HG03354 (cell line): Measurements from ENCODE around the gene ATOSB.
"Not testable (repeated sequence)": the region's sequence is repeated elsewhere in the genome, so short reads cannot be mapped to it uniquely, and the experiment has no call there.

ENCODE experiments used
- ATAC-seq: cut with Tn5 transposase; IDR thresholded peaks from one replicate; pipeline ENCODE4 v1.9.1; 2021; ENCODE audit warnings: mild to moderate bottlenecking; ENCODE audit not compliant: unreplicated experiment, poor library complexity, severe bottlenecking

ATOSB gene, protein sequence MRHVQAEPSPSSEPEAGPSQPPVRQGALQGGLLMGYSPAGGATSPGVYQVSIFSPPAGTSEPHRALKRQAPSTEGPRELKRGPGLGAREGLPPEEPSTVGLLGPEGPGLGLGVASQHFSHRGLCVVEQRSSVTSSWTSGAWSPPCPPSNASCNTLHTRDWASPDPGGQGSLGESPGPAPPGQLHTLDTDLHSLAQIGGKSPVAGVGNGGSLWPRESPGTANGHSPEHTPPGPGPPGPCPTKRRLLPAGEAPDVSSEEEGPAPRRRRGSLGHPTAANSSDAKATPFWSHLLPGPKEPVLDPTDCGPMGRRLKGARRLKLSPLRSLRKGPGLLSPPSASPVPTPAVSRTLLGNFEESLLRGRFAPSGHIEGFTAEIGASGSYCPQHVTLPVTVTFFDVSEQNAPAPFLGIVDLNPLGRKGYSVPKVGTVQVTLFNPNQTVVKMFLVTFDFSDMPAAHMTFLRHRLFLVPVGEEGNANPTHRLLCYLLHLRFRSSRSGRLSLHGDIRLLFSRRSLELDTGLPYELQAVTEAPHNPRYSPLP

DNA sequence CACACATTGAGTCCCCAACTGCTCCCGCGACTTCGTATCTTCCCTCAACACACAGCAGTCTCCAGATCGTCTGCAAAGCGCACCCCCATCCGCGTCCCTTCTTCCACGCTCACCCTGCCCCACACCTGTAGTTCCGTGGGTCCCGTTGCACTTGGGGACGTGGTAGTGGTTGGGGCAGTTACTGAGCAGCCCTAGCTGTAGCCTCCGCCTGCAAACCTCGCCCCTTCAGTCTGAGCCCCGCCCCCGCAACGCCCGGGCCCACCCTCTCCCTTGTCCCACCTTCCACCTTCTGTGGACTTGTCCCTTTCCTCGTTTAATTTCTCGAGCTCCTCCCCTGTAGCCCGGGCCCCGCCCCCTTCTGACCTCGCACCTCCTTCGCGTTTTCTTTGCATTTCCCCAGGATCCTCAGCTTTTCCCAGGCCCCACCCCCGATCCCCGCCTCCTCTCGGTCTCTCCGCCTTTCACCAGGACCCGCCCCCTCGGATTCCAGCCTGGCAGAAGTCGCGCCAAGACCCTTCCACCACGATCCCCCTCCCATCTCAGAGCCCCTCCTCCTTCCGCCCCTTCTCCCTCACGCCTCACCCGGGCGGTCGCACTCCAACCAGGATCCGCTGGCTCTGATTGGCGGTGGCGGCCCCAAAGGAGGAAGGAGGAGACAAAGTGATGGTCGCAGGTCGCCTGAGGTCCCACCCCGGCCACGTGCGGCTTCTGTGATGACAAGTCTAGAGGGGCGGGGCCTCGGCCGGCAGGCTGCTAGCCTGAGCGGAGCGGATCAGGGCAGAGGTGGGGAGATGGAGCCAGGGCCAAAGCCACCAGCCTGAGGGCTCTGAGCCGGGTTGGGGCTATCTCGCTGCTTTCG, at the start of gene ATOSB:
TSS of gene ATOSB (minus strand) at position 183 of the 859 bp plus-strand sequence. CDS start 7,588 bp downstream, outside the sequence.
- peak; percentile 67 for ATAC-seq

DNA sequence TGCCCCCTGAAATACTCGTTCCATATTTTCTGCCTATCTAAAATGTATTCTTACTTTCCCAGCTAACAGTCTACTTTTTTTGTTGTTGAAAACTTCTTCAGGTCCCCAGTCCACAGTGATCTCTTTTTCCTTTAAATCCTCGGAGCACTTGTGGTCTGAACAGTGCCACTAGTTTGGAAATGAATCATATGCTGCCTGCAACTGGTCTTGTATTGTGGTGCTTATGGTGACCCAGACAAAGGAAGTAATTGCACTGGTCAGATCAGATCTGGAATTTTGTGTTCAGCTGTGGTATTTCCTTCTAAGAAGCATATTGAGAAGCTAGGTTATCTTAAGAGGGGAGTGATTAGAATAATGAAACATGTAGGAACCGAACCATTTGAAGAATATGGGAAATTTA, 49.0 kb upstream of the ATOSB start:
- ATAC-seq = no peak

DNA sequence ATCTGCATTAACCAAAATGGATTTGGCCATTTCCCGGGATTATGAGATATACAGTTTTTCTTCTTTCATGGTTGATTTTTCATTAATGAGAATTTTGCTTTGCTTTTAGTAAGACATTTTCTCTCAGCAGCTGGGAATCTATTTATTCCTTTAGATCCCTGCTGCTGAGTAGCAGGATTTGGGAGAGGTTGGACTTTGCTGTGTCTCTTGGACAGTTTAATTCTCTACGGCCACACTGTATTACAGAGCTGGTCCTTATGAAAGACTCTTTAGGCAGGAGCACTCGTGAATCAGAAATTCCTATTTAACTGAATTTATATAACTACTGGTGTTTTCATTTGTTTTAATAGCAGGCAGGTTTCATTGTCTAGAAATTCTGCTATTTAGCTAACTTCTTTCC, 47.8 kb upstream of the ATOSB start:
- no peak for ATAC-seq

DNA sequence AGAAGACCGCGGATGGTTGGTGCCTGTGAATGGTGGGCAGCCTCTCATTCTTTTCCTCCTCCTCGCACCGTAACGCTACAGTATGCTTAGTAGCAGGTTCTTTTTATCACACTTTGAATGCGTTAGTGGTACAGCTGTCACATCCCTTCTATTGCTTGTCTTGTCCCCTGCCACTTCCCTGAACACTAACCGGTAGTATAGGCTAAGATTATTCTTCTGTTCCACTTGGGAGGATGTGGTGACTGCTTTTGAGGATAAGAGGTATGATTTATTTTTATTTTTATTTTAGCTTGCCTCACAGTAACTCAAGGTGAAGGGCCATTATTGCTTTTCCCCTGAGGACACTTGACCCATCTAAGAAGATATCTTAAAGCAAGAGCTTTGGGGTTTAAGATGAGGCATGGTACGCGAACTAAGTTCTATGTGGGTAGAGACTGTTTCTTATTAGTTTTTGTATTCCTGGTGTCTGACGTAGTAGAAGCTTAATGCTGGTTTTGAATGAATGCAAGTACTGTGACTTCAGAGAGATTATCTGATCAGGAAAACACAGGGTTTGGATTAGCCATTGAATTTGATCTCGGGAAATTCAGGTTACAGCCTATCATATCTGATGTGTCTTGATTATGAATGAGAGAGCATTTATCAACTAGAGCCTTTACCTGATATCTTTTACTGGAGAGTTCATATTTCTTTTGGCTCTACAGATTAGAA, 47.1 kb upstream of the ATOSB start:
- ATAC-seq = no peak

DNA sequence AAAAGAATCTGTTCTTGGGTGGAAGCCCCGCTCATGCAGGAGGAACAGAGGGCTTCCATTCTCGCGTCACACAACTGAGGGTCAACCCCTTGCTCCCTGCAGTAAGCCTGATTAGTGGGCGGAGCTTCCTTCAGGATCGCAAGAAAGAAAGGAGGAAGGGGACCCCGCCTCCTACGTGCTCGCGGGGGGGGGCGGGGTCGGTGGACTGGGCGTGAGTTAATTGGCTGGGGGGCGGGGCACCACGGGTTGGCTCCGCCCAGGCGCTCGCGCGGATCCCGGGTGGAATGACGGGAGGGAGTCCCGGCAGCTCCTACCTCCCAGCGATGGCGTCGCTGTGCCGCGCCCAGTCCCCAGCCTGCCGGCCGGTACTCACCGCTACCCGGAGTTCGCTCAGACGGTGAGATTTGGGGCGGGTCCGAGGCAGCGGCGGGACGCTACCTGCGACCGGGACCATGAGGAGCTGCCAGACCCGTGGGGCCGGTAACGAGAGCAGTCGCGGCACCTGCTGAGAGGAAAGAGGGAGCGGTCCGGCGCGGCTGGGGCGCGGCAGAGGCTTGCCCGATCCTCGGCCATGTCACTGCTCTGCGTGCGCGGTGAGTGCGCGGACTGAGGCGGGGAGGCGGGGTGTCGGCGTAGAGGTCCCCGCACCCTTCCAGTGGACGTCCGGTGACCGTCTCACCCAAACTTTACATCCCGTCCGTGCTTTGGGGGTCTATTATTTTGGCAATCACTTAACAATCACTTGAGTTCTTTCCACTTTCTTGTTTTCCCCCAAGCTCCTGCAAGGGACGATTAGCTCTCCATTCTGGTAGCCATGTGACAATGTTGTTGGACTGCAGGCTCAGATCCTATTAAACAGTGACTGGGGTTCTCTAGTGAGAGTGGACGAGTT, 46.3 kb upstream of the ATOSB start, which contains the start of gene UNC13B:
TSS of gene UNC13B (plus strand) at position 297 of the 892 bp plus-strand sequence. CDS start at position 572, 275 bp downstream.
- peak; percentile 67 for ATAC-seq

DNA sequence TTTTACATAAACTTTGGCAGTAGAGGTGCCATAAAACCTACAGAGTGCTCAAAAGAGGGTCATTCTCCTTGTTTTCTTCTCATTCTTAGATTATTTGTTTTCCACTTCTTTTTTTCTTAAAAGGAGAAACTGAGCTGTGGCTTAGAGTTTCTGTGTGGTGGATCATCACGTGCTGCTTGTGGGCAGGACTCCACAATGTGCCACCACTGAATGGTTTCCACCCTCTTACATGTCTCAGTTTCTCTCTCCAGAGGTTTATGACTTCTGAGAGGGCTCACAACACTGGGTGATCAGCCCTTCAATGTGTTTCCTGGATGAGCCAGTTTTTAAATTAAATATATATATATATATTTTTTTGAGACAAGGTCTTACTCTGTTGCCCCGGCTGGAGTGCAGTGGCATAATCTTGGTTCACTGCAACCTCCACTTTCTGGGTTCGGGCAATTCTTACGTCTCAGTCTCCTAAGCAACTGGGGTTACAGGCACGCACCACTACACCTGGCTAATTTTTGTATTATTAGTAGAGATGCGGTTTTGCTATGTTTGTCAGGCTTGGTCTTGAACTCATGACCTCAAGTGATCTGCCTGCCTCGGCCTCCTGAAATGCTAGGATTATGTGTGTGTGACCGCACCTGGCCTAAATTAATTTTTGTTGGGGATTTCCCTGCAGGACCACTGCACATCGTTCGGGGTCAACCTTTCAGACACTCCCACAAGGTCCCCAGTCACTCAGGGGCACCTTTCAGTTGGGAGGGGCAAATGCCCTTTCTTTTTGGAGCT, 43.0 kb upstream of the ATOSB start:
- ATAC-seq = no peak

DNA sequence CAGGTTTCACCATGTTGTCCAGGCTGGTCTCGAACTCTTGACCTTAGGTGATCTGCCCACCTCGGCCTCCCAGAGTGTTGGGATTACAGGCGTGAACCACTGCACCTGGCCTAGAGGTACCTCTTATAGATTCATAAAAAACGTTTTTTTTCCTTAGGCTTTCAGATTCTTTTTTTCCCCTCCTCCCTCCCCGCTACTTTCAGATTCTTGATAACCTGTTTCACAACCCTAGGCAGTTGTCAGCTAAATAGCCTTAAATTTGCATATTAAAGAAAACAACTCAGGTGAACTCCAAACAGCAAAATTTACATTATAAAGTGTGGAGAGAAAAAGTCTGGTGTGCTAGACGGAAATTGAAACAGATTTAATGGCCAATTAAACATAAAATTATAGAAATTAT, 42.2 kb upstream of the ATOSB start:
- ATAC-seq = not testable (repeated sequence)

DNA sequence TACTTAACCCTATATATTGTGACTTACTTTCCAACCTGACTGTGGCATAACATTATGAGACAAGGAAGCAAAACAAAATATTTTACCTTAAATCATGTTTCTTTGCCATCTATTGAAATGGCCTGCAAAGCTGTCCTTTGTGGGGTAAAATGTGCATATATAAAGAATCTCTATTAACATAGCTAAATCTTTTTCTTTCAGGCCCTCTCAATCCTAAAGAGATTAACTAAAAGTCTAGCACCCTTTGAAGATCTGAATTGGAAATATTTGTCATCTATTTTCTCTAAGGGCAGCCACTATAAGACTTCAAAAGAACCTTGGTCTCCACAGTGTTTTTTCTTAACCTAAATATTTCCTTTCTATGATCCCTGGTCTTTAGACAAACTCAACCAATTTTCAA, 41.1 kb upstream of the ATOSB start:
- no peak for ATAC-seq

DNA sequence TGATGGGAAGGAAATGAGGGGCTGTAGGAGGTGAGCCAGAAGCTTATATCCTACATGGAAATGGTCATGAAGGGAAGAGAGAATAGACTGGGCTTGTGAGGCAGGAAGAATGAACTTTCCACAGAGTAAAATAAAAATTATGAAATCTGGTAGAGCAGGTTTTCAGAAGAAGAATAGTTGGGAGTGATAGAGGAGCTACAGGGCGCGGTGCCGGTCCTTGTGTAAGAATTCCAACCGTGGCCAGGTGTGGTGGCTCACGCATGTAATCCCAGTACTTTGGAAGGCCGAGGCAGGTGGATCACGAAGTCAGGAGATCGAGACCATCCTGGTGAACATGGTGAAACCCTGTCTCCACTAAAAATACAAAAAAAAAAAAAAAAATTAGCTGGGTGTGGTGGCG, 37.3 kb upstream of the ATOSB start:
- ATAC-seq = no peak

DNA sequence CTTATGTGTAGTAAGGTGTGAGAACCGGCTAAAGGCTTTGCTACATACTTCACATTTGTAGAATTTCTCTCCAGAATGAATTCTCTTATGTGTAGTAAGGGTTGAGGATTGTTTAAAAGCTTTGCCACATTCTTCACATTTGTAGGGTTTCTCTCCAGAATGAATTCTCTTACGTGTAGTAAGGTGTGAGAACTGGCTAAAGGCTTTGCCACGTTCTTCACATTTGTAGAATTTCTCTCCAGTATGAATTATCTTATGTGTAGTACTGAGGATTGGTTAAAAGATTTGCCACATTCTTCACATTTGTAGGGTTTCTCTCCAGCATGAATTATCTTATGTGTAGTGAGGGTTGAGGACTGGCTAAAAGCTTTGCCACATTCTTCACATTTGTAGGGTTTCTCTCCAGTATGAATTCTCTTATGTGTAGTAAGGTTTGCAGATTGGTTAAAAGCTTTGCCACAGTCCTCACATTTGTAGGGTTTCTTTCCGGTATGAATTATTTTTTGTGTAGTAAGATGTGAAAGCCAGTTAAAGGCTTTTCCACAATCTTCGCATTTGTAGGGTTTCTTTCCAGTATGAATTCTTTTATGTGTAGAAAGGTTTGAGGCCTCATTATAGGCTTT, 32.4 kb upstream of the ATOSB start:
- not testable (repeated sequence) for ATAC-seq

DNA sequence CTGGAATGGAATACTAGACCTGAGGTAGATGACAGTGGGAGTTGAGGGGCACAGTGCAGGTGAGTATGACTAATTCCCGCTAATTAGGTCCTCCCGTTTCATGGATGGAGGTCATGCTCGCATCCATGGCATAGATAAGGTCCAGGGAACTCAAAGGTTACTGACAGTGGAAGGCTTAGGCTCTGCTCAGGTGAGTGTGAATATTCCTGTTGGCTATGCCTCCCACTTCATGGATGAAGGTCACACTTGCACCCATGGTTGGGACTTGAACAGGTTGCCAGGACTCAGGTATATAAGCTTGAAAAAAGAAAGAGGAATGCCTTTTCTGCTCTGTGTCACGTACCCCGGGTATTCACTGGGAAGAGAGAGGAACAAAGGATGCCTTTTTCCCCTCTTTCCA, 26.4 kb upstream of the ATOSB start:
- no peak for ATAC-seq

DNA sequence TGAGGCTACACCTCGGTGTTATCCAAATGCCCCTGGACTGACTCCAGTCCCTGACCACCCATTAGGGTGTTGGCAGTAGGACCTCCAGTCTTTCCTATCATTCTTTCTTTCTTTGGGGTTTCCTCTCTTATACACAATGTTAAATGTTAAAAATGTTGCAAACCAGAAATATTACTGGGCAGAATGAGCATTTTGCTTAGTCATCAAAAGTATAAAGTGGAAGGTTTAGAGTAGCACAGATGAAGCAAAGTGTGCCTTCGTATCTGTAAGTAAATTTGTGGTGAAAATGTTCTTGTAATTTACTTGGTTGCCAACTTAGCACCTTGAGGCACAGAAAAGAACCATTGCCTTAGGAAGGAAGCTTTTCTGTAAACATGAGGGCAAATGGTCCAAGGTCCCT, 24.4 kb upstream of the ATOSB start:
- no peak for ATAC-seq

DNA sequence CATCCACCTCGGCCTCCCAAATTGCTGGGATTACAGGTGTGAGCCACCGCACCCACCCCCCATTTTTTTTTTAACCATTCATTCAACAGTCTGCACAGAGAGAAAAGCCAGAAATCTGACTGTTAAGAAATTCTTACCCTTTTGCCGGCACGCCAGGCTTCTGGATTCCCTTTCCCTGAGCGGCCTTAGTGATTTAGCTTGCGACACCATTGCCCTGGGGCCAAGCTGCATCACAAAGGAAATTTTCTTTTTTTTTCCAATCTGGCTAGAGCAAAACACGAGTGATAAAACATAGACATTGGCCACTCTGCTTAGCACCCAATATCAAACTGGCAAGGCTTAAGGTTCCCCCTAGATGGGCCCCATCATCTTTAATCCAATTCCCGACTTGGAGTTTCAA, 21.2 kb upstream of the ATOSB start:
- no peak for ATAC-seq

DNA sequence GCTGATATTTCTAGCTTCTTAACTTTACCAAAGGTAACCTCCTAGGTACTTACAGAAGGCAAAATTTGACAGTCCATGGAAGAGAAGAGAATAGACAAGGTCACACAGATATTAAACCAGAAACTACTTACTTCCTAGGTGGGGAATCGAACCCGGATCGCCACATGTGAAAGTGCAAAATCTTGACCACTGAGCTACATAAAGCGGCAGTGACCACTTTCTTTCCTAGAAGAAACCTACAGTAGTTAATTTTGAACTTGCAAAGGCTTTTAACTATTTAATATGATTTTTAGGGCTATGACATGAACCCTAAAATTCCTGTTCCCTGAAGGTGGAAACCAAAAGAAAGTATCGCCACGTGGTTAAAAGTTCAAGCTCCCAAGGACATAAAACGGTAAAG, 20.3 kb upstream of the ATOSB start:
- no peak for ATAC-seq

DNA sequence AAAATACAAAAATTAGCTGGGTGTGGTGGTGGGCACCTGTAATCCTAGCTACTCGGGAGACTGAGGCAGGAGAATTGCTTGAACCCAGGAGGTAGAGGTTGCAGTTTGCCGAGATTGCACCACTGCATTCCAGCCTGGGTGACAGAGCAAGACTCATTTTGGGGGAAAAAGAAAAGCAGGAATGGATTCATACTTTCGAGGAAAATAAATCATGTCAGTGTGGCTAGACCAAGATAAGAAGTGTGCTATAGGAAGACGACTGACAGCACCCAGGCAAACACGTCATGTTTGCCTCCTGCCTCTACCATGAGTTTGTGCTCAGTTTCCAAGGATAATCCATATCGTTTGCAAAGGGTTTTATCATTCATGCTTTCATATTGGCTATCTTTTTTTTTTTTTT, 19.3 kb upstream of the ATOSB start:
- ATAC-seq = no peak

DNA sequence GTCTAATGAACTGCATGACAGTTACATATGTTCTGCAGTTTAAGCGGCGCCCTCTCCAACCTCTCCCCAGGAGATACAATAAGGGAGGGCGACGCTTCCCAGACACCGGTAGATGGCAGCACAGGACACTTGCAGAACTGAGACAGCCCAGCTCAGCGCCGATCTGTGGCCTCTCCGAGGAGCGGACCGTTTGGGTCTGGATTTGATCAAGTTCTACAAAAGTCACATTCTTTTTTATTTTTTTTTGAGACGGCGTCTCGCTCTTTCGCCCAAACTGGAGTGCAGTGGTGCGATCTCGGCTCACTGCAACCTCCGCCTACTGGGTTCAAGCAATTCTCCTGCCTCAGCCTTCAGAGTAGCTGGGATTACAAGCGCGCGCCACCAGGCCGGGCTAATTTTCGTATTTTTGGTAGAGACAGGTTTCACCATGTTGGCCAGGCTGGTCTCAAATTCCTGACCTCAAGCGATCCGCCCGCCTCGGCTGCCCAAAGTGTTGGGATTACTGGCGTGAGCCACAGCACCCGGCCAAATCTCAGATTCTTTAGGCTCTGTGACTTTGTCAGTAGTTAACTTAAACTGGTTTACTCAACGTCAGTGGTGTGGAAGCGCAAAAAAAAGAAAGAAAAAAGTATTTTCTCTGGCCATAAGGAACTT, 1.4 kb upstream of the ATOSB start:
- ATAC-seq = peak; percentile 57

DNA sequence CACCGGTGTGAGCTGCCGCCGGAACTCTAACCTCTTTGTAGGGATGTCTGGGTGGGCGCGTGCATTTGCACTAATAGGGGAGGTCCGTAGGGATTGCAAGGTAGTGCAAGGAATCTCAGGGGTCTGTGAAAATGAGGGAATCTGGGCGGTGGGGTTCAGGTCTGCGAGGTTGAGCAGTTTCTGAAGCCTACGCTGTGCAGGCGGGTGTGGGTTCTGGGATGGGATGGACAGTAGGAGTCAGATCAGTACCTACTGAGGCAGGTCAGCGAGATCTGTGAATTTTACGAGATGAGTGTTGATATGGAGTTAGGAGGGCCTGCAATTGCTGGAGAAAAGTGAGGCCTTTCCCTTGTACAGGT, 856 bp upstream of the ATOSB start:
- ATAC-seq = no peak
